ENCODE data around the gene GGACT. TPM values are rescaled to one million over a fixed set of nuclear protein-coding genes. Genes with fewer than 3 reads are reported as not detected.
A peak's percentile ranks its signal among the peaks of the same experiment; 100 is the strongest.

The GGACT gene
- total RNA-seq, 4 donors from 2014 or later = 8.8 to 37.4 (median 9.7) TPM

DNA sequence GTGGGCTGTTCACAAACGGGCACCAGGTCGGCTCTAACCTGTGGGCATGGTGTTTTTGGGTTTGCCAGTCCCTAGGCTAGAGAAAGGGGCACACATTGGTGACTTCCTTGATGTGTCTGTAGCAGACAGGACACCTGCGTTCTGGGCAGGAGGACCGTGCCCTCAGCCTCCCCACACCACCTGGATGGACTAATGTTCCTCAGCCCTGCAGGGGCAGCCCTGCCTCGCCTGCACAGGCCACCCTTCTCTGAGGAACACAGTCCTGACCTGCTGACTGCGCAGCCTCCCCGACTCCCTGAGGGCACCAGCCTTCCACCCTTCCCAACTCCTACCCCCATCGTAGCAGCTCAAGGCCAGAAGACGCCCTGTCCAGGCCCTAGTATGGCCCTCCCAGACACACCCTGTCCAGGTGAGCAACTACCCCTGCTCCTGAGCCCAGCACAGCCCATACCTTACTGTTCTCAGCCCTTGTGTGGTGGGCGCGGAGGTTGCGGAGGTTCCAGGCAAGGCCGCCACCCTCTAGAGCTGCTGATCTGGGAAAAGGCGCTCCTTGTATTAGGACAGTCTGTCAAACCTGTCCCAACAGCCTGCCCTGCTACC is 55.7 kb downstream of the GGACT start:
- peak in 2 of 3 donors; percentile 40 to 41 for DNase-seq
- no peak overlapping the region for H3K4me3 ChIP-seq
- H3K9me3 ChIP-seq = no peaks in the 10 kb centered on the region
- no peak overlapping the region for H3K27ac ChIP-seq
- H3K36me3 ChIP-seq = peaks cover 0 to 18% (median 0%) of the 10 kb centered on the region in 3 donors
- TF ChIP-seq, protein P1, sequence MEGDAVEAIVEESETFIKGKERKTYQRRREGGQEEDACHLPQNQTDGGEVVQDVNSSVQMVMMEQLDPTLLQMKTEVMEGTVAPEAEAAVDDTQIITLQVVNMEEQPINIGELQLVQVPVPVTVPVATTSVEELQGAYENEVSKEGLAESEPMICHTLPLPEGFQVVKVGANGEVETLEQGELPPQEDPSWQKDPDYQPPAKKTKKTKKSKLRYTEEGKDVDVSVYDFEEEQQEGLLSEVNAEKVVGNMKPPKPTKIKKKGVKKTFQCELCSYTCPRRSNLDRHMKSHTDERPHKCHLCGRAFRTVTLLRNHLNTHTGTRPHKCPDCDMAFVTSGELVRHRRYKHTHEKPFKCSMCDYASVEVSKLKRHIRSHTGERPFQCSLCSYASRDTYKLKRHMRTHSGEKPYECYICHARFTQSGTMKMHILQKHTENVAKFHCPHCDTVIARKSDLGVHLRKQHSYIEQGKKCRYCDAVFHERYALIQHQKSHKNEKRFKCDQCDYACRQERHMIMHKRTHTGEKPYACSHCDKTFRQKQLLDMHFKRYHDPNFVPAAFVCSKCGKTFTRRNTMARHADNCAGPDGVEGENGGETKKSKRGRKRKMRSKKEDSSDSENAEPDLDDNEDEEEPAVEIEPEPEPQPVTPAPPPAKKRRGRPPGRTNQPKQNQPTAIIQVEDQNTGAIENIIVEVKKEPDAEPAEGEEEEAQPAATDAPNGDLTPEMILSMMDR (IDR thresholded peaks at IDR 0.05) = no peak
- TF ChIP-seq POLR2A (IDR thresholded peaks at IDR 0.05) = no peak
- H3K4me1 ChIP-seq = no peaks in the 10 kb centered on the region
- no peaks in the 10 kb centered on the region for H3K27me3 ChIP-seq

DNA sequence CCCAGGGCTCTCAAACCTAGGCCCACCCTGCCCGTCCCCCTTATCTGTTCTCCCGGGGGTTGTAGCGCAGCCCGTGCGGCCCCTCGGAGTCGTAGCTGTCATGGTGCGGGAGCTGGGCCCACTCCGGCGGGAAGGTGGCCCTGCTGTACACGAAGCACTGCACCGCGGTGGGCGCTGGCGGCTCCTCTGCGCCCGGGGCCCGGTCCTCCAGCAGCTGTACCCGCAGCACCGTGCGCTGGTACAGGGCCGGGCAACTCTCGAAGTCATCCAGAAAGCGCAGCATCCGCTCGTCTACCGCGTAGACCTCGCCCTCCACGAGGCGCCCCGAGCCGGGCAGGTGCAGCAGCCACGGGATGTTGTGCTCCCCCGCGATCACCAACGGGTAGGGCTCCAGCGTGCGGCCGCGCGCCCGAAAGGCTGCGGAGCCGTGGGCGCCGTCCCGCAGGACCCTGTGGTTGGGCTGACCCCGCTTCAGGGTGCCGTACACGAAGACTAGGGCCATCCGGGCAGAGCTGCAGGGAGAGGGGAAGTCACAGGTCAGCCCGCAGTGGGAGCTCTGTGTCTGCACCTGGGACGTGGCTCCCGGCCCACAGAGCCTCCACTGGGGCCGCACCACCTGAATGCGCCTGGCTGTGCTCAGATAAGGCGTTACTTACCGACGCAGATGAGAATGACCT is 56.4 kb downstream of the GGACT start:
- peaks cover 0 to 25% (median 0%) of the 10 kb centered on the region in 3 donors for H3K36me3 ChIP-seq
- TF ChIP-seq, protein P1 (IDR thresholded peaks at IDR 0.05) = no peak
- TF ChIP-seq POLR2A (IDR thresholded peaks at IDR 0.05) = no peak
- no peak overlapping the region for H3K27ac ChIP-seq
- H3K27me3 ChIP-seq = no peaks in the 10 kb centered on the region
- peak in 2 of 3 donors; percentile 18 to 37 for DNase-seq
- H3K4me3 ChIP-seq = no peak overlapping the region
- H3K9me3 ChIP-seq = no peaks in the 10 kb centered on the region
- no peaks in the 10 kb centered on the region for H3K4me1 ChIP-seq

DNA sequence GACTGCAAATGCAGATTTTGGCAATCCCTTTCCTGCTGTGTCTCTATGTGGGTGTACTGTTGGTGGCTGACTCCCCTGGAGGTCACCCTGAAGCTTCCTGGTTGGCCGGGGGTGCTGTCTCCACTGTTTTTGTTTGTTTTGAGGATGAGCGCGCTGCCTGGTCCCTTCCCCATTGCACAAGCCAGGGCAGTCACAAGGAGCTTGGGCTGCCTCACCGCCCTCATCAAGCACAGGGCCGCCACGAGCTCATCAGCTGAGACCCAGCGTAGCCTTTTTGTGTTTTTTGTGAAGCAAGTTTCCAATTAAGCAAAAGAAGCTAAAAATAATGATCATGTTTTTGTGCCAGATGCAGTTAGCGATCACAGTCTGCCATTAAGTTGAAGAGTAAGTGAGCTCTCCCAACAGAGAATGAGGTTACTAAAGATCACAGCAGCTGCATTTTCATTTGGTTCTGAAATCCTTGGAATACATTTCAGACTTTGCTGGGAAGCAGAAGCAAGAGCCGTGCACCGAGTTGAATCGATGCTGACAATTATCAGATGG is 57.8 kb downstream of the GGACT start:
- no peak overlapping the region for H3K4me3 ChIP-seq
- no peaks in the 10 kb centered on the region for H3K4me1 ChIP-seq
- no peaks in the 10 kb centered on the region for H3K27me3 ChIP-seq
- no peak overlapping the region for H3K27ac ChIP-seq
- TF ChIP-seq, protein P1 (IDR thresholded peaks at IDR 0.05) = no peak
- TF ChIP-seq POLR2A (IDR thresholded peaks at IDR 0.05) = no peak
- H3K9me3 ChIP-seq = no peaks in the 10 kb centered on the region
- peaks cover 0 to 33% (median 0%) of the 10 kb centered on the region in 3 donors for H3K36me3 ChIP-seq
- DNase-seq = peak in 1 of 3 donors; percentile 48

DNA sequence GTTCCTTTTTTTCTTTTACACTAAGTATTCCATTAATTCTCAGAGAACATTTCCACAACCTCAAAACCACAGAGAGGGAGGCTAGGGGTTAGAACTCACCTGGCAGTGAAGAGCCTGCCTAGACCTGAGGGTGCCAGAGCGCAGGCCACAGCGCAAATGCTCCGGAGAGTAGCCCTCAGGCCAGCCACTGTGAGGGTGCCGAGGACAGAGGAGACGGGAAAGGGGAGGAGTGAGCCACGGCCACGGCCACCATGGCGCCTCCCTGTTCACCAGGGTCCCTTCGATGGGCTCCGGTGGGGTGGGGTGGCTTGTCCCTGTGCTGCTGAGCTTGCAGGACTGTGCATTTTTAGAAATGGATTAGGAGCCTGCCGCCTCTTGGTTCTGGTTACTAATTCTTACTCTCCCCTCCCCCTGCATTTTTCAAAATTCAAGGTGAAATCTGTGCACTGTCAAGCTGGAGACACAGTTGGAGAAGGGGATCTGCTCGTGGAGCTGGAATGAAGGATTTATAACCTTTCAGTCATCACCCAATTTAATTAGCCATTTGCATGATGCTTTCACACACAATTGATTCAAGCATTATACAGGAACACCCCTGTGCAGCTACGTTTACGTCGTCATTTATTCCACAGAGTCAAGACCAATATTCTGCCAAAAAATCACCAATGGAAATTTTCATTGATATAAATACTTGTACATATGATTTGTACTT is 58.8 kb downstream of the GGACT start:
- no peak overlapping the region for H3K27ac ChIP-seq
- H3K36me3 ChIP-seq = peaks cover 0 to 33% (median 0%) of the 10 kb centered on the region in 3 donors
- H3K4me3 ChIP-seq = no peak overlapping the region
- no peak for DNase-seq
- no peaks in the 10 kb centered on the region for H3K9me3 ChIP-seq
- TF ChIP-seq, protein P1 (IDR thresholded peaks at IDR 0.05) = no peak
- no peak for TF ChIP-seq POLR2A (IDR thresholded peaks at IDR 0.05)
- no peaks in the 10 kb centered on the region for H3K4me1 ChIP-seq
- no peaks in the 10 kb centered on the region for H3K27me3 ChIP-seq

DNA sequence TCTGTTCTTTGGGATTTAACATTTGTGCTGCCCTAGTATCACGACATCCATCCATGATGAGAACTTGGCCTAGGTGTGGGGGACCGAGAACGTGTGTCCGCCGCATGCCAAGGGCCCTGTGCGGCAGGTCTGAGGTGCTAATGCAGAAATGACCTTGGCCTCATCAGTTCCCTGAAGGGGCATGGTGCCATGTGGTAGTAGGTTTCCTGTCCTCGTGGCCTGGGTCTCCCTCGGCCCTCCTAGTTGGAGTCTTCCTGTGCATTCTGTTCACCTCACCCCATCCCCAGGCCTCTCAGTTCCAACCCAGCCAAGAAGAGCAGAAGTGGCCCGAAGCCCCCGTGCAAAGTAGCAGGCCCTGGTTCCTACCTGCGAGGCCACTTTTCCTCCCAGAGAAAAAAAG is 59.8 kb downstream of the GGACT start:
- H3K9me3 ChIP-seq = no peaks in the 10 kb centered on the region
- H3K27ac ChIP-seq = no peak overlapping the region
- peaks cover 0 to 33% (median 0%) of the 10 kb centered on the region in 3 donors for H3K36me3 ChIP-seq
- DNase-seq = no peak
- H3K4me3 ChIP-seq = no peak overlapping the region
- TF ChIP-seq, protein P1 (IDR thresholded peaks at IDR 0.05) = no peak
- TF ChIP-seq POLR2A (IDR thresholded peaks at IDR 0.05) = no peak
- no peaks in the 10 kb centered on the region for H3K4me1 ChIP-seq
- H3K27me3 ChIP-seq = no peaks in the 10 kb centered on the region

All from Peyer's patch (tissue), 4 donors.